Muscle of back (tissue), 11 donors: ENCODE measurements around the gene DNASE2. TPM values are rescaled to one million over a fixed set of nuclear protein-coding genes. Genes with fewer than 3 reads are reported as not detected.

ENCODE experiments used
- DNase-seq, 3 donors: peaks; one replicate each; pipeline versions ENCODE4 v3.0.0 to v3.0.0-alpha.2; 2013
- polyA plus RNA-seq, 10 donors: library from polyadenylated mRNA; unstranded; fragments of 120-200 nt; gene quantifications; one replicate each; pipeline ENCODE4 v1.2.1, GENCODE V29; 2013; ENCODE audit not compliant: insufficient read length in 10 of 10

The DNASE2 gene
- polyA plus RNA-seq, 10 donors = 6.1 to 13.9 (median 9.4) TPM

GRCh38 chr19:12834566-12834943 lies 46.7 kb downstream of the DNASE2 start, which contains the start of gene RTBDN:
Gene RTBDN, minus strand, starts transcription at chr19:12834579. Its CDS starts 4,600 bp downstream, at chr19:12829979.
- DNase-seq = no peak

GRCh38 chr19:12833738-12834565 lies 47.3 kb downstream of the DNASE2 start:
- no peak for DNase-seq

- DNase-seq = no peak
Observed at GRCh38 chr19:12833418-12833737, 47.9 kb downstream of the DNASE2 start.

- DNase-seq = no peak
Observed at GRCh38 chr19:12828494-12828893, 52.8 kb downstream of the DNASE2 start.

- DNase-seq = no peak
Observed at GRCh38 chr19:12825254-12826131, 55.8 kb downstream of the DNASE2 start.

Other genes with a start within 250 kb of the DNASE2 start
- gene MAN2B1, start 214.7 kb downstream of the DNASE2 start, polyA plus RNA-seq = 10 to 100 TPM; 23.1 to 38.2 (median 27.9) TPM
- gene WDR83, start 214.6 kb downstream of the DNASE2 start, polyA plus RNA-seq = 10 to 100 TPM in 6 of 10 donors, 1 to 10 TPM in 4; 5.8 to 13.2 (median 10.6) TPM
- gene DHPS, start 199.6 kb downstream of the DNASE2 start, polyA plus RNA-seq = 10 to 100 TPM; 52.3 to 63.0 (median 59.8) TPM
- gene GNG14, start 193.5 kb downstream of the DNASE2 start, polyA plus RNA-seq = not detected
- 1 to 10 TPM; 2.5 to 6.3 (median 4.1) TPM for gene FBXW9, start 184.8 kb downstream of the DNASE2 start, polyA plus RNA-seq
- 10 to 100 TPM; 44.6 to 69.5 (median 54.9) TPM for gene TNPO2, start 157.5 kb downstream of the DNASE2 start, polyA plus RNA-seq
- 100 to 1,000 TPM; 130 to 217 (median 172) TPM for gene TRIR, start 146.8 kb downstream of the DNASE2 start, polyA plus RNA-seq
- 10 to 100 TPM; 36.3 to 54.8 (median 41.8) TPM for gene GET3, start 144.0 kb downstream of the DNASE2 start, polyA plus RNA-seq
- not detected for gene BEST2, start 129.7 kb downstream of the DNASE2 start, polyA plus RNA-seq
- gene HOOK2, start 105.9 kb downstream of the DNASE2 start, polyA plus RNA-seq = 10 to 100 TPM; 15.9 to 42.5 (median 22.4) TPM
- gene JUNB, start 90.0 kb downstream of the DNASE2 start, polyA plus RNA-seq = 100 to 1,000 TPM in 1 of 10 donors, 10 to 100 TPM in 9; 13.8 to 217 (median 45.0) TPM
- 100 to 1,000 TPM; 135 to 183 (median 163) TPM for gene PRDX2, start 79.6 kb downstream of the DNASE2 start, polyA plus RNA-seq
- gene THSD8, start 79.4 kb downstream of the DNASE2 start, polyA plus RNA-seq = 1 to 10 TPM; 1.3 to 6.3 (median 3.3) TPM
- gene RNASEH2A, start 74.9 kb downstream of the DNASE2 start, polyA plus RNA-seq = 10 to 100 TPM; 13.4 to 36.2 (median 19.9) TPM
- not detected for gene RTBDN, start 46.9 kb downstream of the DNASE2 start, polyA plus RNA-seq
- under 1 TPM in 9 of 10 donors, not detected in 1; 0.11 to 0.91 (median 0.66) TPM for gene MAST1, start 42.9 kb downstream of the DNASE2 start, polyA plus RNA-seq
- 1 to 10 TPM in 3 of 10 donors, under 1 TPM in 7; 0.19 to 1.6 (median 0.68) TPM for gene KLF1, start 5.8 kb upstream of the DNASE2 start, polyA plus RNA-seq
- gene GCDH, start 9.7 kb upstream of the DNASE2 start, polyA plus RNA-seq = 10 to 100 TPM; 19.1 to 33.2 (median 27.2) TPM
- 1 to 10 TPM; 1.7 to 5.8 (median 2.6) TPM for gene SYCE2, start 37.8 kb upstream of the DNASE2 start, polyA plus RNA-seq
- gene FARSA, start 52.3 kb upstream of the DNASE2 start, polyA plus RNA-seq = 10 to 100 TPM; 32.6 to 45.3 (median 36.1) TPM
- 100 to 1,000 TPM; 322 to 587 (median 412) TPM for gene CALR, start 57.2 kb upstream of the DNASE2 start, polyA plus RNA-seq
- gene RAD23A, start 64.4 kb upstream of the DNASE2 start, polyA plus RNA-seq = 100 to 1,000 TPM; 104 to 133 (median 113) TPM
- gene GADD45GIP1, start 75.8 kb upstream of the DNASE2 start, polyA plus RNA-seq = 10 to 100 TPM; 31.4 to 56.6 (median 38.7) TPM
- gene DAND5, start 88.1 kb upstream of the DNASE2 start, polyA plus RNA-seq = under 1 TPM in 8 of 10 donors, not detected in 2; 0.08 to 0.38 (median 0.14) TPM
- 100 to 1,000 TPM in 9 of 10 donors, 10 to 100 TPM in 1; 89.1 to 136 (median 111) TPM for gene NFIX, start 114.0 kb upstream of the DNASE2 start, polyA plus RNA-seq
- gene LYL1, start 221.4 kb upstream of the DNASE2 start, polyA plus RNA-seq = 1 to 10 TPM; 2.4 to 7.4 (median 4.1) TPM
- gene TRMT1, start 235.3 kb upstream of the DNASE2 start, polyA plus RNA-seq = 10 to 100 TPM; 16.6 to 38.8 (median 23.8) TPM
- 10 to 100 TPM; 13.4 to 23.2 (median 17.3) TPM for gene NACC1, start 236.8 kb upstream of the DNASE2 start, polyA plus RNA-seq